Fibroblast of peridontal ligament (primary cell): ENCODE data around the gene NIPAL4.

Source experiments
- DNase-seq: peaks from one replicate; pipeline ENCODE4 v3.0.0-alpha.2; 2010; ENCODE audit errors: extremely low read depth

The NIPAL4 gene

GRCh38 chr5:157516626-157517325 is 56.8 kb downstream of the NIPAL4 start:
- peak; percentile 88 for DNase-seq

DNA sequence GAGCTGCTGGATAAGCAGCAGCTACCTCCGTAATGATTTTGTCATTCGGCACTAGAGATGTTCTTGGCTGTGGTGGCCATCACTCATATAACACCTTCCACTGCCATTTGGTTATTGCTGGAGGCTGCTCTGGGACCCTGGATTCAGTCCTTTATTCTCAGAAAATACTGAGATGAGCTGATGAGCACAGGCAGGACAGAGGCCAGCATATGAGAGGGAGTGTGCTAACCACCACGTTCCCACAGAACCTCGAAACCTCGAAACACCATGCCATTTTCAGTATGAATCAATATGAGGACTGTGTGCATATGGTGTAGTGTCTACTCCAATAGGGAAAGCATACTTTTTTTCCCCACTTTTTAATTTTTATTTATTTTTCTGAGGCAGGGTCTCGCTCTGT is 59.0 kb downstream of the NIPAL4 start:
- DNase-seq, result no peak

- DNase-seq, result no peak
These were observed 59.7 kb downstream of the NIPAL4 start for GRCh38 chr5:157519579-157520253.

DNA sequence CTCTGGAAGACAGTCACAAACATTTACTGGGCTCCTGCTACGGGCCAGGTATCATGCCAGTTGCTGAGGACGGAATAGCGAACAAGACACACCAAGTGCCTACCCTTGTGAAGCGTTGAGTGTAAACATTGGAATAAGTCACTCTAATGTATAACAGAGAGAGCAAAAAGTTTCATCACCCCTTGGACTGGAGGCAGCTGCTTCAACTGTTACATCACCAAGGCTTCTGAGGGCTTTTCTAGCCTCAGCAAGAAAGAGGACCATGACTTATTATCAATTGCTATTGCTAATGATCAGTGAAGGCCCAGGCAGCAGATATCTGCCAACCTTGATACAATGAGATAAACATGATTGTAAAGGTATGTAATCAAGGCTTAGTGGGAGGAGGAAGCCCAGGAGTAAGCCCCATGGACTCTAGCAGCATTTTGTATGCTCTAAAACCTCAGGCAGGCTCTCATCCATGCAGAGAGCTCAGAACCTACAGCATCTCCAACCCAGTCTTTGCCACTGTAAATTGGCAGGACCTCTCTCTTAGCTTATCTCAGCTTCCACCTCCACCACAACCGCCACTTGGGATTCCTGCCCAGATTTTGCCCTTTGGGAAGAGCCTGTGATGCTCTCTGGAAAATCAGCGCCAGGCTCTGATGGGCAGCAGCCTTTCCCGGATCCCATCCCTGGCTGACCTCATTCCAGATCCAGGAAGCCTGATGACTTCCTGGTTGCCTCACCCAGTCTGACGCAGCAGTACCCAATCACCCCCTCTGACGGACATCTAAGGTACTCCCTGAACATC is 61.1 kb downstream of the NIPAL4 start:
- DNase-seq, result peak; percentile 67

- DNase-seq, result no peak
These were observed 61.7 kb downstream of the NIPAL4 start for GRCh38 chr5:157521704-157522029.

- peak; percentile 75 for DNase-seq
These were observed 64.0 kb downstream of the NIPAL4 start for GRCh38 chr5:157523976-157524375.
